GM12891 (cell line): ENCODE results near the gene WRNIP1.

Source experiments
- POLR2A ChIP-seq: IDR thresholded peaks from 2 replicates; pipeline ENCODE4 v1.6.1; 2011; ENCODE audit warnings: low read depth, low read length, control low read depth
- TAF1 ChIP-seq: IDR thresholded peaks from 2 replicates; pipeline ENCODE4 v1.6.1; 2011; ENCODE audit warnings: low read depth, low read length, control low read depth

DNA sequence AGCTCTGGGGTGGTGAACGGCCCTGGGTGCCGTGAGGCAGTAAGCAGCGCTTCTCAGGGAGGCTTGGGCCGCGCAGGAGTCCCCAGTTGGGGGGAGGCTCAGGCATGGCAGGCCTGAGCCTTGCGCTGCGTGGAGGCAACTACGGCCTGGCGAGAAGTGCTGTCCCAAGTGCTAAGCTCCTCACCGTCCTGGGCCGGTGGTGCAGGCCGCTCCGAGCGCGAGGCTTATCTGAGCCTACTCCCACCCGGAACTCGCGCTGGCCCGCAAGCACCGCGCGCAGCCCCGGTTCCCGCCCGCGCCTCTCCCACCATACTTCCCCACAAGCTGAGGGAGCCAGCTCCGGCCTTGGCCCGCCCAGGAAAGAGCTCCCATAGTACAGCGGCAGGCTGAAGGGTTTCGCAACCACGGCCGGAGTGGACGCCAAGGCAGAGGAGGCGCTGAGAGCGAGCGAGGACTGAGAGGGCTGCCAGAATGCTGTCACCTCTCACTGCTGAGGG is 1.8 kb upstream of the WRNIP1 start:
- TF ChIP-seq POLR2A: no peak
- TF ChIP-seq TAF1: no peak
